Activated naive CD4-positive, alpha-beta T cell treated with anti-CD3 and anti-CD28 coated beads for 36 hours (primary cell): ENCODE measurements around the gene CCNDBP1. TPM values are rescaled to one million over a fixed set of nuclear protein-coding genes. Genes with fewer than 3 reads are reported as not detected.

Source experiments
- CTCF ChIA-PET: fragments of 350-600 bp; sonication (Branson Sonifier 250); formaldehyde crosslinking; loops from one replicate; lab custom pipeline; 2021; ENCODE audit warnings: antibody characterized with exemption; lab: Charles Lee
- DNase-seq: peaks from one replicate; pipeline ENCODE4 v3.0.0-alpha.2; 2020
- H3K27ac Mint-ChIP-seq: one replicate; pipeline ENCODE4 v1.8.0; 2021; ENCODE audit warnings: mild to moderate bottlenecking, mixed read lengths
- H3K27me3 Mint-ChIP-seq: one replicate; pipeline ENCODE4 v1.8.0; 2021; ENCODE audit warnings: low read depth, mixed read lengths
- H3K36me3 Mint-ChIP-seq: one replicate; pipeline ENCODE4 v1.8.0; 2021; ENCODE audit warnings: low read depth, mixed read lengths
- H3K4me1 Mint-ChIP-seq: one replicate; pipeline ENCODE4 v1.8.0; 2021; ENCODE audit warnings: low read depth, mixed read lengths
- H3K4me3 Mint-ChIP-seq: one replicate; pipeline ENCODE4 v1.8.0; 2021; ENCODE audit warnings: mild to moderate bottlenecking, moderate library complexity, mixed read lengths
- H3K9me3 Mint-ChIP-seq: one replicate; pipeline ENCODE4 v1.8.0; 2021; ENCODE audit warnings: mixed read lengths
- intact Hi-C: fragments of 100-400 bp; cut with micrococcal nuclease; formaldehyde crosslinking; loops from one replicate; pipeline ENCODE4 v1.15.1; 2023
- total RNA-seq, 2 experiments: library from RNA; stranded (reverse); gene quantifications; one replicate each; pipeline ENCODE4 v1.2.3, GENCODE V29; 2021

CCNDBP1 gene
- total RNA-seq, 2 experiments from 2014 or later, result 54.6 to 62.1 TPM

DNA sequence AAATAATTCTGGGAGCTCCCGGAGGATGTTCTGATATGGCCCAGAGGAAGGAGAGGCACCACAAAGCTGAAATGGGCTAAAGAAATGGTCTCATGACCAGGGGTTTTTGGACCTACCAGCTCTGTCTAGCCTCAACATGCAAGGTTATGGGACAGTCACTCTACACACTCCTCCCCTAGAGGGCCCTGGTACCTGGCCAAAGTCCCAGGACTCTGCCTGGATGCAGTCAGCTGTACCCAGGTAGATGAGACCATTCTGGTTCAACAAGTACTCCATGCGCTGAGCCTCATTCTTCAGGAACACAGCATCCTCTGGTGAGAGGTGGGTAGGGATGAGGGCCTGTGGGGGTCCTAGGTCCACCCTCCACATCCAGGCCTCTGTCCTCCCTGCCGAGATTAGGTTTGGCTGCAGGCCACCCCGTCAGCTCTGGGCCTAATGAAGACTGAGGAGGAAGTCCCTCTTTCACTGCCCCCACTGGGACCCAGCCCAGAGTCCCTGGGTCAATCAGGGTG lies 26.1 kb downstream of the CCNDBP1 start:
- no peak for DNase-seq
- Mint-ChIP-seq H3K4me3 (no peak overlapping the region), H3K27me3 (peaks cover 5% of the 10 kb centered on the region), H3K4me1 (no peaks in the 10 kb centered on the region), H3K36me3 (no peaks in the 10 kb centered on the region), H3K27ac (no peak overlapping the region), H3K9me3 (no peaks in the 10 kb centered on the region)
- intact Hi-C loops, result no loop called here
- CTCF ChIA-PET, result interaction anchor here (2.5 kb wide), 1 partner anchor 14 kb away, joined by 8 read pairs; no protein-coding TSS in a partner anchor

- no peak overlapping the region for H3K4me3 Mint-ChIP-seq
- peaks cover 5% of the 10 kb centered on the region for H3K27me3 Mint-ChIP-seq
- CTCF ChIA-PET, result interaction anchor here (0.6 to 2.5 kb wide), 4 partner anchors 13 to 73 kb away, joined by 3 to 8 read pairs (median 4); no protein-coding TSS in a partner anchor
- no peaks in the 10 kb centered on the region for H3K4me1 Mint-ChIP-seq
- intact Hi-C loops, result no loop called here
- no peak overlapping the region for H3K27ac Mint-ChIP-seq
- H3K36me3 Mint-ChIP-seq, result no peaks in the 10 kb centered on the region
- peaks cover 3% of the 10 kb centered on the region for H3K9me3 Mint-ChIP-seq
- DNase-seq, result no peak
These were observed 27.1 kb downstream of the CCNDBP1 start for GRCh38 chr15:43212299-43212698.

- Mint-ChIP-seq H3K4me1 (no peaks in the 10 kb centered on the region), H3K9me3 (peaks cover 3% of the 10 kb centered on the region), H3K36me3 (no peaks in the 10 kb centered on the region), H3K27ac (no peak overlapping the region), H3K27me3 (peaks cover 5% of the 10 kb centered on the region), H3K4me3 (no peak overlapping the region)
- CTCF ChIA-PET, result interaction anchor here (0.9 to 1.1 kb wide), 3 partner anchors 12 to 72 kb away, joined by 3 to 5 read pairs (median 4); no protein-coding TSS in a partner anchor
- DNase-seq, result no peak
- intact Hi-C loops, result no loop called here
These were observed 27.7 kb downstream of the CCNDBP1 start for GRCh38 chr15:43212951-43213350.

DNA sequence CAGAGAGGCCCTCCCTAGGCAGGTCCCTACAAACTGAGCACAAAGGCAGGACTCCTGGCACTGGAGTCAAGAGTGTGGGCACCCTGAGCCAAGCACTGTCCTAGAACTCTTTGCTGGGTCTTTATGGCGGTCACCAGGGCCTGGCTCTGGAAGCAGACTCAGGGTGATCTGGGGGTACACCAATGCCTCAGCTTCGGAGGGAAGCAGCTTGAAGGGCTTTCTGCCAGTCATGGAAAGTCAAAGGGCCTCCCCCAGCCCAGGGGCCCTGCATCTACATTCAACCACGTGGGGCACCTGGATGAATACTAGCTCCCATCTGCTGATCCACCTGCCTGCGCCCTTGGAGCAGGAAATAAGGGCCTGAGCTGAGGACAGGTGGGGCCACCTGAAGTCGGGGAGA lies 28.3 kb downstream of the CCNDBP1 start:
- Mint-ChIP-seq H3K27me3 (peaks cover 5% of the 10 kb centered on the region), H3K4me3 (no peak overlapping the region), H3K36me3 (no peaks in the 10 kb centered on the region), H3K9me3 (peaks cover 3% of the 10 kb centered on the region), H3K4me1 (no peaks in the 10 kb centered on the region), H3K27ac (no peak overlapping the region)
- intact Hi-C loops, result no loop called here
- DNase-seq, result no peak
- CTCF ChIA-PET, result interaction anchor here (0.9 to 1.1 kb wide), 2 partner anchors 12 to 72 kb away, joined by 3 to 5 read pairs; no protein-coding TSS in a partner anchor

GRCh38 chr15:43214169-43214568 lies 29.0 kb downstream of the CCNDBP1 start:
- H3K9me3 Mint-ChIP-seq, result peaks cover 3% of the 10 kb centered on the region
- no peaks in the 10 kb centered on the region for H3K36me3 Mint-ChIP-seq
- CTCF ChIA-PET, result interaction anchor here (1.0 to 1.1 kb wide), 3 partner anchors 10 to 71 kb away, joined by 3 to 5 read pairs (median 5); no protein-coding TSS in a partner anchor
- intact Hi-C loops, result no loop called here
- H3K27ac Mint-ChIP-seq, result no peak overlapping the region
- no peak overlapping the region for H3K4me3 Mint-ChIP-seq
- H3K4me1 Mint-ChIP-seq, result no peaks in the 10 kb centered on the region
- no peak for DNase-seq
- no peaks in the 10 kb centered on the region for H3K27me3 Mint-ChIP-seq

DNA sequence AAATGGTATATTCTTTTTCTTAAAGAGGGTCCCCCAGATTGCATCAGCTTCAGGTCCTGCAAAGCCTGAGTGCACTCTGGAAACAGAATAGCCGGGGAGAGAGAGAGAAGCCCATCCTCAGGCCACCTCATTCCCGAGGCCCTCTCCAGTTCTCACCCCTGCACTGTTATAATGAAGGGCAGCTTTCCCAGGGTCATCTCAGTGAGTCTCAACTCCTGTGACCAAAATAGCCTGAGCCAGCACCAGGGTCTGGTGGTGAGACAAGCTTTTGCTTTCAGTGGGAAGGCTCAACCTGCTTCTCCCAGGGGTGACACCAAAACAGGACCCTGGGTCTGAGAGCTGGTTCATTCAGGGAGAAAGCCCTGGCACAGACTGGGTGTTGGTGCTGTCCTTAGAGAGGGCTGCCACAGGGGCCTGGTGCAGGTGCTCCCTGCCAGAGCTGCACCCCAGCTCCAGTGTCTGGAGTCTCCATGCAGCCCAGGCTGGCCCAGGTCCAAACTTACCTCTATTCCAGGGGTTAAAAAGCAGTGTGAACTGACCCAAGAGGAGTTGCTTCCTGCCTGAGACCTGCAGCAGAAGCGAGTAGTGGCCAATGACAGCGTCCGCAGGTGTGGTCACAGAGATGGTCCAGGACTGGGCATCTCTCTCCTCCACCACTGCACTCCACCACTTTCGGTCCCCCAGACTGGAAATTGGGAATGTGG lies 29.5 kb downstream of the CCNDBP1 start:
- H3K9me3 Mint-ChIP-seq, result peaks cover 3% of the 10 kb centered on the region
- H3K4me1 Mint-ChIP-seq, result no peaks in the 10 kb centered on the region
- intact Hi-C loops, result no loop called here
- no peaks in the 10 kb centered on the region for H3K27me3 Mint-ChIP-seq
- H3K36me3 Mint-ChIP-seq, result no peaks in the 10 kb centered on the region
- no peak overlapping the region for H3K27ac Mint-ChIP-seq
- H3K4me3 Mint-ChIP-seq, result no peak overlapping the region
- CTCF ChIA-PET, result interaction anchor here (1.0 to 1.1 kb wide), 2 partner anchors 10 to 15 kb away, joined by 5 read pairs; no protein-coding TSS in a partner anchor
- DNase-seq, result no peak

DNA sequence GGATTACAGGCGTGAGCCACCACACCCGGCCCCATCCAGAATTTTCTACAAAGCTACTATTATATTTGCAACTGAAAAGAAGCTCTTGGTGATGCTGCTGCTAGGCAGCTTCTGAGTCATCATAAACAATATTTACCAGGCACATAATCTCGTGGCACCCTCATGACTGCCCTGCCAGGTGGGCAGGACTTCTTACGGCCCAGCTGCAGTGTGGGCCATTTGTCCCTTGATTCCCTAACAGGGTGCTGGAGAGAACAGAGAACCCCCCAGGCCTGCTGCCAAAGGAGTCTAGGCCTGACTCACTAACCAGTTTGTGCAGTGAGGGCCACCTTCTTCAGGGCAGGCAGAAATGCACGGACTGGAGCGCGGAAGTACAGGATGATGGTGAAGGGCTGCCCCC lies 30.8 kb downstream of the CCNDBP1 start:
- no peaks in the 10 kb centered on the region for H3K4me1 Mint-ChIP-seq
- no peaks in the 10 kb centered on the region for H3K36me3 Mint-ChIP-seq
- H3K27ac Mint-ChIP-seq, result no peak overlapping the region
- intact Hi-C loops, result no loop called here
- no peak for DNase-seq
- CTCF ChIA-PET, result interaction anchor here (0.6 to 2.0 kb wide), 4 partner anchors 10 to 156 kb away, joined by 3 to 9 read pairs (median 3); no protein-coding TSS in a partner anchor
- H3K27me3 Mint-ChIP-seq, result peaks cover 5% of the 10 kb centered on the region
- peaks cover 3% of the 10 kb centered on the region for H3K9me3 Mint-ChIP-seq
- no peak overlapping the region for H3K4me3 Mint-ChIP-seq

GRCh38 chr15:43218908-43219706 lies 33.9 kb downstream of the CCNDBP1 start:
- H3K36me3 Mint-ChIP-seq, result no peaks in the 10 kb centered on the region
- intact Hi-C loops, result no loop called here
- CTCF ChIA-PET, result interaction anchor here (1.6 kb wide), 1 partner anchor 66 kb away, joined by 7 read pairs; no protein-coding TSS in a partner anchor
- peak; percentile 37 for DNase-seq
- no peak overlapping the region for H3K27ac Mint-ChIP-seq
- no peak overlapping the region for H3K4me3 Mint-ChIP-seq
- no peaks in the 10 kb centered on the region for H3K4me1 Mint-ChIP-seq
- H3K9me3 Mint-ChIP-seq, result peaks cover 3% of the 10 kb centered on the region
- H3K27me3 Mint-ChIP-seq, result peaks cover 5% of the 10 kb centered on the region

DNA sequence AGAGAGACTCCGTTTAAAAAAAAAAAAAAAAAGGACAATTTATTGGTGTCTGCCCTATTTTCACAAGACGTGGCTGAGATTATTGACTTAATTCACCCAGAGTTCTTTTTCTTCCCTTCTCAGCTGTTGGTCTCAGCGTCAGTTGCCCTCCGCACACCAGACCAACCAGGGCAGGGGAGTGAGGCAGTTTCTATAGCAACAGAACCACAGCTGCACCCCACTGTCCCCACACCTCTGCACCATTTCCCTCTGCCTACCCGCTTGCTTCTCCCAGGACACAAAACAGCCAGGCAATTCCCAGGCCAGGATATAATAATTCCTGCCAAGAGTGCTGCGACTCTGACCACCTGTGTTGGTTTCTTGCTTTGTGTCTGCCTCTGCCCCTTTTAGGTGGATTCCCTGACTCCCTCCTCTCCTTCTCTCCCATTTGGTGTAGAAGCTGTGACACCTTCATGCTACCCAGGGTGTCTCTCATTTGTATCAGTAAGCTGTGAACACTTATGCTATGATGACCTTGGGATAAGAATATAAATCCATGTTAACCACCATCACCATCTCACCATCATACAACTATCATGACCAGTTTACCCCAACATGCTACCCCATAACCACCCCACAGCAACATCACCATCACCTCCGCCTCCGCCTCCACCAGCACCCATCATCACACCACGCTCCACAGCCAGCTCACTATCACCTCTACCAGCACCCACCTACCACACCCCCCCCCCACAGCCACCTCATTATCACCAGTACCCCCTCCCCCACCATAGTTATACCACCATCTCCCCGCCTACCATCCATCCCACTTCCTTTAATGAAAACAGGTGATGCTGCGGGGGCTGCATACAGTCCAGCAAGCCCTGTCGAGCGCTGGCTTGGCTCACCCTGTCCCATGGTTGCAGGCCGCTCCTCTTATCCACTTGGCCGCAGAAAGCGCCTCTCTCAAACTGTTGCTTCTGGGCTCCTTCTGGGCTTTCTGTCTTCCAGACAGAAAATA lies 35.0 kb downstream of the CCNDBP1 start:
- H3K36me3 Mint-ChIP-seq, result no peaks in the 10 kb centered on the region
- H3K4me1 Mint-ChIP-seq, result no peaks in the 10 kb centered on the region
- H3K27me3 Mint-ChIP-seq, result peaks cover 5% of the 10 kb centered on the region
- no peak overlapping the region for H3K4me3 Mint-ChIP-seq
- DNase-seq, result no peak
- no peak overlapping the region for H3K27ac Mint-ChIP-seq
- CTCF ChIA-PET, result interaction anchor here (1.6 kb wide), 1 partner anchor 65 kb away, joined by 7 read pairs; no protein-coding TSS in a partner anchor
- peaks cover 3% of the 10 kb centered on the region for H3K9me3 Mint-ChIP-seq
- intact Hi-C loops, result no loop called here

DNA sequence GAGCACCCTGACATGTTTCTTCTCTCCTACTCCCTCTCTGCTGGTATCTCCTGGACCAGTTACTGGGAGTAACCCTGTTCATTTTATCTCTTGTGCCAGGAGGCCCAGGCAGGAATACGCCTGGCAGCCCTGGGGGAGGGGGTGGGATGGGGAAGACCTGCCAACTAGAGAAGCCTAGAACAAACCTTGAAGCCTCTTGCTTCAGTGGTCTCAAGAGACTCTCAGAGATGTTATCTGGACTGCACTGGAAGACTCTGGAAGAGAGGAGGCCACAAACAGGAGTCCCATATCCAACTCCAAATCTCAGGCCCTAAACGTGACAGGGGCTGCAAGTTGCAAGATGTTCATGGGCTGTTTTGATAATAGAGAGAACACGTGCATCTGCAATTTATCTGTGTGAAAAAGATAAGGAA lies 35.8 kb downstream of the CCNDBP1 start, which contains the start of gene EPB42:
Gene EPB42, minus strand, starts transcription at position 28 of the 413 bp plus-strand sequence. CDS start 193 bp downstream, outside the sequence.
- intact Hi-C loops, result no loop called here
- CTCF ChIA-PET, result interaction anchor here (1.6 kb wide), 1 partner anchor 65 kb away, joined by 7 read pairs; no protein-coding TSS in a partner anchor

GRCh38 chr15:43221422-43221821 lies 36.2 kb downstream of the CCNDBP1 start:
- no peak for DNase-seq
- Mint-ChIP-seq H3K9me3 (peaks cover 3% of the 10 kb centered on the region), H3K27ac (no peak overlapping the region), H3K4me3 (no peak overlapping the region), H3K36me3 (no peaks in the 10 kb centered on the region), H3K27me3 (peaks cover 7% of the 10 kb centered on the region), H3K4me1 (peaks cover 5% of the 10 kb centered on the region)
- intact Hi-C loops, result no loop called here
- CTCF ChIA-PET, result interaction anchor here (0.7 kb wide), 1 partner anchor 601 kb away, joined by 4 read pairs; no protein-coding TSS in a partner anchor

More for the DNA sequence above, 35.8 kb downstream of the CCNDBP1 start, which contains the start of gene EPB42:
- Mint-ChIP-seq H3K4me3 (no peak within 1 kb of the TSS), H3K4me1 (peaks cover 2% of the 10 kb centered on the region), H3K27me3 (peaks cover 7% of the 10 kb centered on the region), H3K27ac (no peak within 1 kb of the TSS), H3K36me3 (no peaks in the 10 kb centered on the region), H3K9me3 (peaks cover 3% of the 10 kb centered on the region)
- DNase-seq, result no peak
